ENCODE measurements around the gene VKORC1L1. TPM values are rescaled to one million over a fixed set of nuclear protein-coding genes. Genes with fewer than 3 reads are reported as not detected.

The VKORC1L1 gene
- polyA plus RNA-seq, 1 donor from 2014 or later = 18.2 TPM

DNA sequence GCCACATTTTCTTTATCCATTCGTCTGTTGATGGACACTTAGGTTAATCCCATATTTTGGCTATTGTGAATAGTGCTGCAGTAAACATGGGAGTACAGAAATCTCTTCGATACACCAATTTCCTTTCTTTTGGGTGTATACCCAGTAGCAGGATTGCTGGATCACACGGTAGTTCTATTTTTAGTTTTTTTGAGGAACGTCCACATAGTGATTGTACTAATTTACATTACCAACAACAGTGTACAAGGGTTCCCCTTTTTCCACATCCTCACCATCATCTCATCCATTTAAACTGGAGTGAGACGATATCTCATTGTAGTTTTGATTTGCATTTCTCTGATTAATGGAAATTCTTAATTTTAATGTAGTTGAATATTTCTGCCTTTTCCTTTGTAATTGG is 19.3 kb downstream of the VKORC1L1 start:
- H3K9me2 ChIP-seq (ENCODE audit: insufficient read depth, low read length) = no peaks in the 10 kb centered on the region
- no peaks in the 10 kb centered on the region for H3F3A ChIP-seq (ENCODE audit: insufficient read depth, low read length, poor library complexity, severe bottlenecking)
- no peaks in the 10 kb centered on the region for H3K79me2 ChIP-seq (replicated peaks; ENCODE audit: insufficient read depth, low read length)
- no peaks in the 10 kb centered on the region for H4K20me1 ChIP-seq (ENCODE audit: insufficient read depth)
- no peak overlapping the region for H2AFZ ChIP-seq (ENCODE audit: low read depth, low read length)
- no peaks in the 10 kb centered on the region for H3K9me3 ChIP-seq (ENCODE audit: low read length)
- no peak overlapping the region for H3K27ac ChIP-seq (ENCODE audit: low read length)
- H3K9ac ChIP-seq (ENCODE audit: low read length) = no peak overlapping the region
- H3K4me2 ChIP-seq (ENCODE audit: low read length) = no peak overlapping the region
- TF ChIP-seq RAD21 (conservative IDR thresholded peaks at IDR 0.05) (no peak), POLR2AphosphoS5 (IDR thresholded peaks at IDR 0.05) (no peak), EP300 (conservative IDR thresholded peaks at IDR 0.05; ENCODE audit: poor library complexity, severe bottlenecking) (no peak), EZH2 (IDR thresholded peaks at IDR 0.05; ENCODE audit: borderline replicate concordance, insufficient read depth, low read length, poor library complexity, severe bottlenecking) (no peak), SMC3 (conservative IDR thresholded peaks at IDR 0.05; ENCODE audit: poor library complexity) (no peak), CTCF (IDR thresholded peaks at IDR 0.05; ENCODE audit: poor library complexity, severe bottlenecking) (no peak), MXI1 (conservative IDR thresholded peaks at IDR 0.05; ENCODE audit: poor library complexity, severe bottlenecking) (no peak), REST (IDR thresholded peaks at IDR 0.05; ENCODE audit: borderline replicate concordance) (no peak), TAF1 (IDR thresholded peaks at IDR 0.05; ENCODE audit: low read depth) (no peak)
- no peak overlapping the region for H3K4me3 ChIP-seq (ENCODE audit: low read length)
- H3K36me3 ChIP-seq (ENCODE audit: insufficient read depth, low read length) = no peaks in the 10 kb centered on the region
- no peaks in the 10 kb centered on the region for H3K27me3 ChIP-seq (ENCODE audit: insufficient read depth, low read depth, low read length)

- no peaks in the 10 kb centered on the region for H3F3A ChIP-seq (ENCODE audit: insufficient read depth, low read length, poor library complexity, severe bottlenecking)
- no peaks in the 10 kb centered on the region for H3K9me2 ChIP-seq (ENCODE audit: insufficient read depth, low read length)
- no peak overlapping the region for H3K4me3 ChIP-seq (ENCODE audit: low read length)
- H3K27me3 ChIP-seq (ENCODE audit: insufficient read depth, low read depth, low read length) = no peaks in the 10 kb centered on the region
- no peak overlapping the region for H3K9ac ChIP-seq (ENCODE audit: low read length)
- no peaks in the 10 kb centered on the region for H3K79me2 ChIP-seq (replicated peaks; ENCODE audit: insufficient read depth, low read length)
- no peaks in the 10 kb centered on the region for H4K20me1 ChIP-seq (ENCODE audit: insufficient read depth)
- no peak overlapping the region for H2AFZ ChIP-seq (ENCODE audit: low read depth, low read length)
- H3K36me3 ChIP-seq (ENCODE audit: insufficient read depth, low read length) = no peaks in the 10 kb centered on the region
- no peak overlapping the region for H3K4me2 ChIP-seq (ENCODE audit: low read length)
- TF ChIP-seq REST (IDR thresholded peaks at IDR 0.05; ENCODE audit: borderline replicate concordance) = no peak
- H3K9me3 ChIP-seq (ENCODE audit: low read length) = no peaks in the 10 kb centered on the region
- H3K27ac ChIP-seq (ENCODE audit: low read length) = no peak overlapping the region
These were observed 20.0 kb downstream of the VKORC1L1 start for GRCh38 chr7:65892835-65893234.

Data from neural cell (in vitro differentiated cells).